ENCODE data around the gene MCC.

DNA sequence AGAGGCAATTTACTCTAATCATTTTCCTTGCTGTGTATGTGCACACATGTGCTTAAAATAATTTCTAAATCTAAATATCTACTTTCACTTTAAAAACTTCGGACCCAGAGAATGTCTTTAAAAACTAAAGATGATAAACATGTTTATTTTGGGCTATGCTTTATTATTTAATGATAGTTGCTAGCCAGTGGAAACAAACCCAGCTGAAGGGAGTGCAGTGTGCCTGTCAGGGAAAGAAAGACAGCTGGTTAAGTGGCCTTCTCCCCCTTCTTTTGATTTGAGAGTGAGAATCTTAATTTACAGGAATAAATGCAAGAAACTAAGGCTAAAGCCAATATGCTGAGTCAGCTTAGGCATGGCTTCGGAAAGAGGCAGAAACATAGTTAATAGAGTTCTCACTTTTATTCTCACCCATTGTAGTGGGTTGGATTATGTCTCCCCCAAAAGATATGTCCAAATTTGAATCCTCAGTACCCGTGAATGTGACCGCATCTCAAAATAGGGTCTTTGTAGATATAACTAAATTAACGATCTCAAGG is 400.2 kb downstream of the MCC start:
- TF ChIP-seq, protein P1, sequence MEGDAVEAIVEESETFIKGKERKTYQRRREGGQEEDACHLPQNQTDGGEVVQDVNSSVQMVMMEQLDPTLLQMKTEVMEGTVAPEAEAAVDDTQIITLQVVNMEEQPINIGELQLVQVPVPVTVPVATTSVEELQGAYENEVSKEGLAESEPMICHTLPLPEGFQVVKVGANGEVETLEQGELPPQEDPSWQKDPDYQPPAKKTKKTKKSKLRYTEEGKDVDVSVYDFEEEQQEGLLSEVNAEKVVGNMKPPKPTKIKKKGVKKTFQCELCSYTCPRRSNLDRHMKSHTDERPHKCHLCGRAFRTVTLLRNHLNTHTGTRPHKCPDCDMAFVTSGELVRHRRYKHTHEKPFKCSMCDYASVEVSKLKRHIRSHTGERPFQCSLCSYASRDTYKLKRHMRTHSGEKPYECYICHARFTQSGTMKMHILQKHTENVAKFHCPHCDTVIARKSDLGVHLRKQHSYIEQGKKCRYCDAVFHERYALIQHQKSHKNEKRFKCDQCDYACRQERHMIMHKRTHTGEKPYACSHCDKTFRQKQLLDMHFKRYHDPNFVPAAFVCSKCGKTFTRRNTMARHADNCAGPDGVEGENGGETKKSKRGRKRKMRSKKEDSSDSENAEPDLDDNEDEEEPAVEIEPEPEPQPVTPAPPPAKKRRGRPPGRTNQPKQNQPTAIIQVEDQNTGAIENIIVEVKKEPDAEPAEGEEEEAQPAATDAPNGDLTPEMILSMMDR (IDR thresholded peaks at IDR 0.05) = no peak
- no peak for TF ChIP-seq POLR2A (IDR thresholded peaks at IDR 0.05)
